HG03354 (cell line): ENCODE results near the gene CLNK.

Experiments used
- ATAC-seq: cut with Tn5 transposase; IDR thresholded peaks from one replicate; pipeline ENCODE4 v1.9.1; 2021; ENCODE audit warnings: mild to moderate bottlenecking; ENCODE audit not compliant: unreplicated experiment, poor library complexity, severe bottlenecking

The CLNK gene

DNA sequence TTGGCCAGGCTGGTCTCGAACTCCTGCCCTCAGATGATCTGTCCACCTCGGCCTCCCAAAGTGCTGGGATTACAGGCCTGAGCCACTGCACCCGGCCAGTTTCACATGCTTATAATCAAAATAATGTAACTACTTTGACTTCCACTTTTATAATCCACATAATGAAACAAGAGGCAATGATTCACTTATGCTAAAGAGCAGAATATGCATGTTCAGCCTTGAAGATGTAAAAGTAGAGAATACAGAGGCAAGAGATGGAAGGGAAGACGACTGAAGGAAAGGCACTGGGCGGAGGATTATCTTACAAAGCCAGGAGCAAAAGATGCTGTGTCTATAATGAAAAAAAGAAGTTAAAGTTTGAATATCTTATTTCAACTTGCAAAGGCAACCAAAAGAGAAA is 214.1 kb downstream of the CLNK start:
- ATAC-seq, result no peak

DNA sequence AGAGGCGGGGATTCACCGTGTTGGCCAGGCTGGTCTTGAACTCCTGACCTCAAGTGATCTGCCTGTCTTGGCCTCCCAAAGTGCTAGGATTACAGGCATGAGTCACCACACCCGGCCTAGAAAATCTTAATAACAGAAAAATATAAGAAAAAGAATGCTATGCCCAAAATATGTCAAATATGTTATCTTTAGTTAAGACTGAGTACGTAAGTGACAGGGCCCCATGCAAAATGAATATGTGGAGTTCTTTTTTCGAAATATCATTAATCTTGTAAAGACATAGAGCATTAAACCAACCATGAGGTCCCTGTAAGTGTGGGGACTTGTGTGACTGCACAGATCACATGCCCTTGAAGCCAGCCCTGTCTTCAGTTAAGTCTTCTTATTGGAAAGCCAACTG is 218.4 kb downstream of the CLNK start:
- ATAC-seq, result no peak

DNA sequence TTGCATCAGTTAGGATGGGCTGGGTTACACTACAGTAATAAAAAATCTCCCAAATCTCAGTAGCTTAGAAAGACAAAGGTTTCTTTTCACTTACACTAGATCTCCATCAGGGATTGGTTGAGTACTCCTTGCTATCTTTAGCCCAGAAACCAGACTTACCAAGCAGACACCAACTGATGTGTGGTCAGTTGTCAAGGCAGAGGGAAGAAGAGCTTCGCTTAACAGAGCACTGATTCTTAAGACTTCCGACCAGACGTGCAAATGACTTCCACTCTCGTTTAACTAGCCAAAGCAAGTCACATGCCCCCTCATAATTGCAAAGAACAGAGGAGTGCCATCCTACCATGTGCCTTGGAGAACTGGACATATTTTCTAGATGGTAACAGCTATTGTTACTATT is 221.7 kb downstream of the CLNK start:
- ATAC-seq, result no peak

DNA sequence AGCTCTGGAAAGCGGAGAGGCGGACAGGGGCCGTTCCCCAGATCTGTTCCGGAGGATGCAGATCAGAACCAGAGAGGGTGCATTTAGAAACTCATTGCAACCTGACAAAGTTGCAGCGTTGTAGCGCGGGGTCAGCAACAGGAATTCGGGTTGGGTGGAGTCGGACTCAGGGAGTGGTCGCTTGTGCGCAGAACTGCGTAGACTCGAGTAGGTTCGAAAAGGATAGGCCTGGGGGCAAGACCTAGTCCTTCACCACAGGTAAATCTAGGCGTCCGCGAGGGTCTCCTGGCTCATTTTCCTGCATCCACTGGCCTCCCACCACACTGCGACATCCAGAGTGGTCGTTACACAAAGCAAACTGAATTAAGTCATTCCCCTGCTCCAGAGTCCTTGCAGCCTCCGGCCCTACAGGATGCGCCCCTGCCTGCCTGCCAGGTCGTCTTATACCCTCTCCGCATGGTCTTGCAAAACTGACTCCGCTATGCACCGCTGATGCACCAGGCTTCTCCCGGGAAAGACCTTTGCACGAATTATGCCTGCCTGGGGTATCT is 222.6 kb downstream of the CLNK start:
- ATAC-seq, result no peak

DNA sequence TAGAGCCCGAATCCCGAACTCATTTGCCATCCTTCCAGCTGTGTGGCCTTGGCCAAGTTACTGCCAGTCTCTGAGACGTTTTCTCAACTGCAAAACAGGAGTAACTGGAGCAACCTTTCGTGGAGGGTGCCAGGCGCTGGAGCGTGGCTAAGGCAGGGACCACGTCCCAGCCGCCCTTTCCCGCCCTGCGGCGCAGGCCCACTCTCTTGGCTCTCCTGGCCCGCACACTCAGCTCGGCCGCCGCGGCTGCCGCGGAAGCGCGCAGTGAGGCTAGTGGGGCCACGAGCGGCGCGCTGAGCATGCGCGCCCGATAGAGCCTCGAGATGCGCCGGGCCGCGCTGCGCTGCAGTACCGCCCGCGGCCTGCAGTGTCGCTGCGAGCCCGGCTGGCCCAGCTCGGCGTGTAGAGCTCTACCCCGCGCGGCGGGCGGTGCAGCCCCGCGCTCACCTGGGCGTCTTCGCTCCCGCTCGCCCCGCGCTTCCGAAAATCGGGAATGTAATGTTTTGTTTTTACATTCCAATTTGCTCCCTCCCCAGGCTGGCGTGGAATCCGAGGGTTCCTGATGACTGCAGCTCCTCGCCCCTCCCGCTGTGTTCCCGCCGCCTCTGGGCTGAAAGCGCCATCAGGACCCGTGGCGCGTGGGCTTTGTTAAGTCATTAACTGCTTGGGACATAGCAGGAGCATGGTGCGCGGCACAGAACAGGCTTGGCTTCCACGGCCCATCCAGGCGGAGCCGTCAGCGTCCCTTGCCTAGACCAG is 223.3 kb downstream of the CLNK start:
- ATAC-seq, result peak; percentile 78

DNA sequence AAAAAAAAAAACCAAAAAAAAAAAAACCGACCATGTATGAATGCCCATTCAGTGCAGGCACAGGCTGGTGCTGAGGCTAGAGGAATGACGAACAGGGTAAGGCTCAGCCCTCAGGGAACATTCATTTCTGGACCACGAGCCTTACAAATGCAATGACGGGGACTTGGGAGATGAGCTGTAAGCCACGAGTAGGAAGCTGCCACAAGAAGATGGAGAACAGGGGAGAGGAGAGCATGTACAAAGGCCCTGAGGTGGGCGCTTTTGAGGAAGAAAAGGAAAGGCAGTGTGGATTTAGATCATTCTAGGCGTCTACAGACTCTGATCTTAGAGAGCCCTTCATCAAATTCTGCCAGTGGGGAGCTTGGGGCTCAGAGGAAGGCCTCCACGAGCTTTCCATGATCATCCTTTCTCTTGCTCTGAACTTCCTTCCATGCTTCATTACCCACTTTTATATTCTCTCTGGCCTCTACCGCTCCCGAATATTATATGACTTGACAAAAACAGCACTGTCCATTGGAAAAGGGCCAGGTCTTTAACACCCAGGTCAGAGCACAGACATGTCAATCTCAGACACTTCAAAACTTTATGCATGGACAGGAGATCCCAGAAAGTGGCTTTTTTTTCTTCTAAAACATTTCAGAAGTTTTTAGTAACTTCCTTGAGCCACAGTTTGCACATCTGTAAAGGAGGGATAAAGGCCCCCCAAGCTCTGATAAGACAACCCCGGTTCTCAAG is 224.1 kb downstream of the CLNK start:
- no peak for ATAC-seq

DNA sequence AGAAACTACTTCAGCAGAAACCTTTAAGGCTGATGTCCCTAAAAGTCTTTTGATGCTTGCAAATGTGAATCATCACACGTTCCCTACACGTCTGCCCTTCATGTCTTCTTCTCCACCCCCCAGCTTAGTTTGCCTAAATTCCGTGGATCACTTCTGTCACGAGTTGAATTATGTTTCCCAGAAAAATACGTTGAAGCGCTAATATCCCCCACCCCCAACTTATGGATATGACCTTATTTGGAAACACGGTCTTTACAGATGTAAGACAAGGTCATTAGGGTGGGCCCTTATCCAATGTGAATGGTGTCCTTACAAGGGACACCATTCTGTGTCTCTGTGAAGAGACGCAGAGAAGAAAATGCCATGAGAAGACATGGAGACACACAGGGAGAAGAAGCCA is 225.3 kb downstream of the CLNK start:
- no peak for ATAC-seq

DNA sequence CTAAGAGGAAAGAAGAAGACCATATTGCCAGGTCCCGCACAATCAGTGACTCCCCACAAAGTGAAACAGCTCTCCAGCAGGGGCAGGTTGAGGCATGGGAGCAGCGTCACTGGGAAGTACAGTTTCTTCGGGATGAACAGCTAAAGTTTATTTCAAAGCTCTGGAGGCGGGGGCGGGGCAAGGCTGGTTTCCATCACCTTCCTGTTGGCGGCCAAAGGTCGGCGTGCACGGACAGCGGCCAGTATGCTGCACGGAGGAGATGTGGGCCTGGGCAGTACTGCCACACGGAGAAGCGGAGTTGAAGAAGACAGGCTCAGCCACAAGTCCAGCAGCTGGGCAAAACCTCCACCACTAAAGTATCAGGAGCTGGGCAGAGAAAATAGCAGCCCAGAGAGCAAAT is 226.4 kb downstream of the CLNK start:
- ATAC-seq, result no peak

DNA sequence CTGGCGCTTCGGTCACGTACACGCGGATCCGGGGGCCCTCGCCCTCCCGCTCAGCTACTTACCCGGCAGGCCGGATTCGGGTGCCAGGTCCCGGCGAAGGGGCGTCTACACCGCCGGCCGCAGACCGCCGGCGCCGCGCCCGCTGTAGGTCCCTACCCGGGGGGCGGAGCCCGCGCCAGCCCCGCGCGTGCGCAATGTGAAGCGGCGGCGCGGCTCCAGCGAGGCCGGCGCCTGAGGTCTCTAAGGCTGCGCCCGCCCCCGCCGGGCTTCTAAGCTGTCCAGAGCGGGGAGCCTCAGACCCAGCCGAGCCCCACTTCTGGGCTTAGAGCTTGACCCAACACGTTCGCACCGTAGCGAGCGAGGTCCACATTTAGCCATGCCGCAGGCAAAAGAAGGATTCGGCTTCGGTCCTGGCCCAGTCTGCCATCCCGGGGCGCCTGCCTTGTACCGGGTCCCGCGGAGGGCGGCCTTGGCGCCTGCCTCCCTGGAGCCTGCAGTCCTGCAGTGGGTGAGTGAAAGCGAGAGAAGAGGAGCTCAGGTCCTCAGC is 227.2 kb downstream of the CLNK start, which contains the start of gene ZNF518B:
ZNF518B (minus strand) TSS at position 172 of the 547 bp plus-strand sequence. CDS start 11,098 bp downstream, outside the sequence.
- peak; percentile 71 for ATAC-seq

DNA sequence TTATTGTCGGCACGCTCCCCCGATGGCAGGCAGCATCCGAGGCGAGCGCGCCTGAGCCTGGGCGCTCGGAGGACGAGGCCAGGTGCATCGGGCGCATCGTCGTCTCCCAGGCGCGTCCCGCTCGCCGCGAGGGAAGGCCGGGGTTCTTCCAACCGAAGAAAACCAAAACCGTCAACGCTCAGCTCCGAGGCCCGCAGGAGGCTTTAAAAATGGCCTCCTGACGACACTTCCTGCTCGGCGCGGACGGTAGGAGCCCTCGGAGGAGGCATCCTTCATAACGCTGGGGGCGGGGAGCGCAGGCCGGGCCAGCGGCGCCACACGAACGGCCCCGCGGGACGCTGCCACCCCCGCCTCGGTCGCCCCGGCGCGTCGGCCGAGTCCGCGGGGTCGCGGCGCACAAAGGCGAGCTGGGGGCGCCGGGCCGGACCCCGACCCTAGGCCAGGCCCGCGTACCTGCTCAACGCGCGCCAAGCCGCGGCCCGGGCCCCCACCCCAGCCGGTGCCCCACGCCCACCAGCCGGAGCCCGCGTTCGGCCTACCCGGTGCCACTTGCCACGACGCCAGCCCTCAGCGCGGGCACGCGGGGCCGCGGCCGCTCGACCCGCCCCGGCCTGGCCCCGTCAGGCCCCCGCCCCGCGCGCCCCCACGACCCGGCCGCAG is 227.8 kb downstream of the CLNK start:
- ATAC-seq, result peak; percentile 77

DNA sequence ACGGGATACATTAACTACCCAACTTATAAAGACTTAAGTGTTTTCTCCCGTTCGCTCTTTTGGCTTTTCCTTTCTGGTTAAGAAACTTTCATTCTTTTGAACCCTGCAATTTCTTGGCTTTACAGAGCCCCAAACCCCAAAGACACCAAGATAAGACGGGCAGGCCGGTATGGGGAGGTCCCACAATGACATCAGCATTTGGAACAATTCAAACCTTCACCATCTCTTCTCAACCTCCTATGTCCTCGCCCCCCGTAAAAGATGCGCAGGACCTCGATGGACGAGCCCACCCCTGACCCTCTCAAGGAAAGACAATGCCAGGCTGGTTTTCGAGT is 228.3 kb downstream of the CLNK start:
- no peak for ATAC-seq

DNA sequence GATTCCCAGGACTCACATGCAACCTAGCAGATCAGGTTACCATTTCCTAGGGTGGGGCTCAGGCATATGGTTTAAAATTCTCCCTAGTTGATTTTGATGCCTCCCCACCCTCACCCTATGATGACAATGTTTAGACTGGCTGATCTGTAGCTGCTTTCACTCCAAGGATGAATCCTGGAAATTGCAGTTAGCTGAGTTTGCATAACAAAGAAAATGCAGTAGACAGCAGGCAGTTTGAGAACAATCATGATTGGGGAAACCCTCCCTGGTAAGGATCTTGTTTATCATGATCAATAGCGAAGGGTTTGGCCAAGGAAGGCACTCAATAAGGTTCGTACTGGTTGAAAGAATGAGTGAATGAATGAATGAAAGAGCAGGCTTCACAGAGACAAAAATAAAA is 229.4 kb downstream of the CLNK start:
- no peak for ATAC-seq

DNA sequence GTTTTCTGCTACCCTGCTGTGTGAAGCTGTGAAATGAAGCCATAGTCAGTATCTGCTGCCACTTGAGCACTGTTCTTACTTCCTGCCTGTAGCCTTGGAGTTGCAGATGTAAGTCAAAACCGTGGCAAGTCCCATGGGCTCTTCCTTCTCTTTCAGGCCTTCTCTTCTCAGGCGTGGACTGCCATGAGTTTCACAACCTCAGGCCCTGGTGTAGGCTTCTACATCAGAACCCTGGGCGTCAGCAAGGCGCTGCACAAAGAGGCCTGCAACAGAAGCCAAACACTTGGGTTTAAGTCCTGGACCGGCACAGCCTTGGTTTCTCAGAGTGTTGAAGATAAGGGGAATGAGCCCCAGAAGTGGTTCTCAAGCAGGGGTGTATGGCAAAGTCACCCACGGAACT is 229.8 kb downstream of the CLNK start:
- no peak for ATAC-seq

DNA sequence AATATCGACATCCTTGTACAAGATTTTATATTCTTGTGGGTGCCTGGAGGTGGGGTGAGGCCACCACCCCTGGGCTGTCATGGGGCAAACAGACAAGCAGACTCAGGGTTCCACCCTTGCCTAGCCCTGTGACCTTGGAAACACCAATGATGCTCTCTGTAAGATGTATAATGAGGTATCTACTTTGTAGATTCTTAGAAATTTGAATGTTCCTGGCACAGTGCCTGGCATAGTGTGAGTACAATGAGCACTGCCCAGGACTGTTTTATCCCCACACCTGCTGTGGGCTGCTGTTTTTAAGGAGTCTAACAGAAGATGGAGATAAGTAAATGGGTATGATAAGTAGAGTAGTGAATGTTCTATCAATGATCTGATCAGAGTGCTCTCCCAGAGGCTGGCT is 230.4 kb downstream of the CLNK start:
- ATAC-seq, result no peak

DNA sequence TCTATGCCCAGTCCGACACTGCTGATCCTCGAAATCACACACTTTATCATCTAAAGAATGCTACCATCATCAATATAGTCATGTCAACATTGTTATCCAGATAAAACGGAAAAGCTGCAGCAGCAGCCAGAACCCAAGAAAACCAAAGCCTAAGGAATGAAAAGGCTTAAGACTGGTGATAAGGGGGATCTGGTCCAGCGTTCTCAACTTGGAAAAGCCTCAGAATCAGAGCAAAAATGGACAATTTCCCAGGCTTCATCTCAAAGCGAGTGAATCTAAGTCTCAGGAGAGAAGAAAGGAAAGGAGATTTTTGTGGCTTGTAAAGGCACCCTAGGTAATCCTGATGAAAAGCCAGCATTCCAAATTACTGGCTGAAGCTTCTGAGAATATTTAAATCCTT is 235.6 kb downstream of the CLNK start:
- ATAC-seq, result no peak

DNA sequence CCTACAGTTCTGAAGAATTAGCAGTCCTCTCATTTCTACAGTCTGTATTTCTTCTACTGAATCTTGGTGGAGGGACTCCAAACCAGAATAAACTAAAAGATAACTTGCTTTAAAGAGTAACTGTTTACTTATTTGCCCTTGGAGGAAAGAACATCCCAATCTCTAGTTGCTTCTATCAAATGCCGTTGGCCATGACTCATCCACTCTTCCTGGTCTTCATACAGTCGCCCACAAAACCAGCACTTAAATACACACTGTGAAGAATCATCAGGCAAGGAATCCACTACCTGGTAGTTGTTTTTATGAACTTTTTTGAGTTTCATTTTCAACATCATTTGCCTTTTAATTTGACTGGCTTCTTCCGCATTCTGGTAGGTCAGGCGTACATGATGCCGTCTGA is 241.6 kb downstream of the CLNK start:
- no peak for ATAC-seq

DNA sequence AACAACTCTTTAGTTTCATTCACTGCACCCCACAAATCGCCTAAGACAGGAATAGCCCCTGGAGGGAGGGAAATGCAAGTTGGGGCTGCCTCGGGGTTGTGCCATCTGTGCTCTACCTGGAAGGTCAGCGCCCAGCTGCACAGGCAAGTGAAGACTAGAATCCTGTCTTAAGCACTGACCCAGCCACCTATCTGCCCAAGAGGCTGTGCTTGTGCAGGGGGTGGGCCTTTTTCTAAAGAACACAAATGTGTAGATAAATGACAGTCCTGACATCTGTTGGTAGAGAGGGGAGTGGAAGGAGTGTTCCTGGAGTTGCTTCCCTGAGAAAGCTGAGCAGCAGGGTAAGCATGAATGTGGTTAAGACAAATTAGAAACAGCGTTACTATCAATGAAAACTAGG is 243.1 kb downstream of the CLNK start:
- ATAC-seq, result no peak

DNA sequence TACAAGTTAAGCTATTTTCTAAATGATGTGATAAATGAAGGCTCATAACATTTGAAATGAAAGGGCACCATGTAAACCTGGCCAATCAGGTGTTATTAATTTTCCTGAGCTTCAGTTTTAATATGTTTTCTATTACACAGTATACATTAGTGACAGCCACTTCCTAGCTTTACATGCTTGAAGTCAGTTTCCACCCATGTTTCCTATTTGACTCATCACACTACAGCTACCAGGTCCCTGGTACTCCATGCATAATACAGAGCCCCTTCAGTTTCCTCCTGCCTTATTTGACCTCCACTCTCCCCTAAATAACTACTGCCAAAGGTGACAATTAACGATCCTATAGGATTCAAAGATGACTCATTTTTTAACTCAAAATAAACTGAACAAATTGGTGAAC is 245.6 kb downstream of the CLNK start:
- ATAC-seq, result no peak

DNA sequence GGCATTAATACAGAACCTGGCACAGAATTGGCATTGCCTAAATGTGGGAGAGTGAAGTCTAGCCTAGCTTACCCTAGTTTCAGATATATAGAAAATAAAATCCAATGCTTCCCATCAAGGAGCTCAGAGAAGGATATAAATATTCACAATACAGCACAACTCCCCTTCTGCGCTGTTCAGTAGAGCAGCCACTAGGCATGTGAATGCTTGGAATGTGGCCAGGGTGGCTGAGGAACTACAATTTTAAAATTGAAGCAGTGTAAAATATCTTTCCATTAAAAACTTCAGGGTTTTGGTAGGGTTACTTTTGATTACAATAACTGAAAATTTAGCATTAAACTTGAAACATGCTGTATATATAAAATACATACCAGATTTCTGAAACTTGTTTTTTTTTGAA is 246.8 kb downstream of the CLNK start:
- ATAC-seq, result no peak
